ENCODE data around the gene PNPLA3.

The PNPLA3 gene

DNA sequence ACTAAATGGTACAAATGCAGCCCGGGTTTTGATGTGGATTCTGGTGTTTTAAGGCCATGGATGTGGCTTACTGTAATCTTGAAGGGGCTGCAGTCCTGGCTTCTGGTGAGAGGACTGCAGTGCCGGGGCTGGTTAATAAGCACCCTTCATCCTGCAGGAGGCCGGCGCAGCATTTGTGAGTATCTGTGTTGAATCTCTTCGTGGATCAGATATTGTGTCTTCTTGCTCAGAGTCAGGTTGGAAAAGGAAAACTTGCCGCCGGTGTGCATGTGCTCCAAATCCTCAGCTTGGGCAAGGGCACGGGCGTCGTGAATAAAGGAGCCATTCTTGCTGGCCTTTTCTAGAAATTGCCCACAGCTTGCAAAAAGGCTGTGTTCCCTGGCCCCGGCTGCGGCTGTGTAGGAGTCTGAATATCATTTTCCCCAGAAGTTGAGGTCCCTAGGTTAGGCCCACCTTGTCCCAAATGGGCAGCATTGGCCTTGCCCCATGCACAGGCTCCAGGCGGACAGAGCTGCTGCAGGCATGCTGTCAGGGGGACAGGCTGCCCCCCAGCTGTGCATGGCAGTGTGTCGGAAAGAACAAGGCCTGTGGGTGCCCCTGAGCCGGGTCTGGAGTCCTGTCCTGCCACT is 71.6 kb downstream of the PNPLA3 start:
- no peak for DNase-seq

- no peak for DNase-seq
These were observed 72.2 kb downstream of the PNPLA3 start for GRCh38 chr22:43995798-43996169.

GRCh38 chr22:43996170-43996980 is 72.8 kb downstream of the PNPLA3 start:
- DNase-seq, result peak; percentile 58

DNA sequence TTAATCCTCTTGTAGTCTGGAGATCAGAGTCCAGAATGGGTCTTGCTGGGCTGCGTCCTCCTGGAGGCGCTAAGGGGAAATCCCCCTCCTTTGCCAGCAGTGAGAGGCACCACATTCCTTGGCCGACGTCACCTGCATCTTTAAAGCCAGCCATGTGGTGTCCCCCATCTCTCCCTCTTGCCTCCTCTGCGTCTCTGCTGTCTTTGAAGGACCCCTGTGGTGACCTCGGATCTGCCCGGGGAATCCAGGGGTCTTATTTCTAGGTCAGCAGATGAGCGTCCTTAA is 73.3 kb downstream of the PNPLA3 start:
- DNase-seq, result no peak

Measured in central memory CD4-positive, alpha-beta T cell (primary cell).